HEK293T (cell line): ENCODE measurements around the gene GRIFIN.

Source experiments
- CTCF ChIA-PET: fragments of 350-600 bp; formaldehyde crosslinking; extraction: SDS; loops from one replicate; lab custom pipeline; 2021; ENCODE audit warnings: antibody characterized with exemption, inconsistent platforms; lab: Yijun Ruan, JAX
- POLR2A ChIA-PET: fragments of 350-600 bp; formaldehyde crosslinking; extraction: SDS; loops from one replicate; lab custom pipeline; 2020; ENCODE audit warnings: antibody characterized with exemption, inconsistent platforms; lab: Yijun Ruan, JAX
- DNase-seq: peaks from one replicate; pipeline ENCODE4 v3.0.0; 2012; ENCODE audit warnings: mixed read lengths; ENCODE audit errors: extremely low spot score
- ARNT ChIP-seq: fragments of 450-650 bp; IDR thresholded peaks from 2 replicates; pipeline ENCODE4 v1.6.1; 2017; ENCODE audit warnings: mild to moderate bottlenecking
- BHLHE40 ChIP-seq: fragments of 450-650 bp; IDR thresholded peaks from 2 replicates; pipeline ENCODE4 v1.6.1; 2016; ENCODE audit warnings: mild to moderate bottlenecking, moderate library complexity, borderline replicate concordance
- CTBP1 ChIP-seq: fragments of 450-650 bp; IDR thresholded peaks from 2 replicates; pipeline ENCODE4 v1.6.1; 2016; ENCODE audit warnings: borderline replicate concordance
- ELF4 ChIP-seq: fragments of 450-650 bp; IDR thresholded peaks from 2 replicates; pipeline ENCODE4 v1.6.1; 2017; ENCODE audit warnings: antibody characterized with exemption
- FOXA1 ChIP-seq: fragments of 450-650 bp; IDR thresholded peaks from 2 replicates; pipeline ENCODE4 v1.6.1; 2016; ENCODE audit warnings: mild to moderate bottlenecking
- FOXK2 ChIP-seq: fragments of 450-650 bp; IDR thresholded peaks from 2 replicates; pipeline ENCODE4 v1.6.1; 2016; ENCODE audit warnings: mild to moderate bottlenecking
- FOXM1 ChIP-seq: fragments of 450-650 bp; IDR thresholded peaks from 2 replicates; pipeline ENCODE4 v1.6.1; 2017; ENCODE audit warnings: mild to moderate bottlenecking, borderline replicate concordance
- HDGF ChIP-seq: fragments of 450-650 bp; IDR thresholded peaks from 2 replicates; pipeline ENCODE4 v1.6.1; 2017; ENCODE audit warnings: antibody characterized with exemption, borderline replicate concordance
- L3MBTL2 ChIP-seq: fragments of 450-650 bp; conservative IDR thresholded peaks from 2 replicates; pipeline ENCODE4 v1.6.1; 2016; ENCODE audit warnings: mild to moderate bottlenecking
- LEF1 ChIP-seq: fragments of 450-650 bp; IDR thresholded peaks from 2 replicates; pipeline ENCODE4 v1.6.1; 2017; ENCODE audit warnings: mild to moderate bottlenecking, borderline replicate concordance
- NFRKB ChIP-seq: fragments of 450-650 bp; IDR thresholded peaks from 2 replicates; pipeline ENCODE4 v1.6.1; 2016; ENCODE audit warnings: mild to moderate bottlenecking, moderate library complexity
- PKNOX1 ChIP-seq: fragments of 450-650 bp; IDR thresholded peaks from 2 replicates; pipeline ENCODE4 v1.6.1; 2016
- SP1 ChIP-seq: fragments of 450-650 bp; IDR thresholded peaks from 2 replicates; pipeline ENCODE4 v1.6.1; 2017
- SUZ12 ChIP-seq: fragments of 450-650 bp; IDR thresholded peaks from 2 replicates; pipeline ENCODE4 v1.6.1; 2016; ENCODE audit warnings: mild to moderate bottlenecking
- TARDBP ChIP-seq: fragments of 450-650 bp; IDR thresholded peaks from 2 replicates; pipeline ENCODE4 v1.6.1; 2016
- ZNF384 ChIP-seq: fragments of 450-650 bp; IDR thresholded peaks from 2 replicates; pipeline ENCODE4 v1.6.1; 2016

GRIFIN gene

GRCh38 chr7:2493205-2494164 is 17.3 kb upstream of the GRIFIN start:
- no peak for DNase-seq
- POLR2A ChIA-PET: no interaction called here
- CTCF ChIA-PET: interaction anchor here (0.6 to 0.7 kb wide), 3 partner anchors 17 to 960 kb away, joined by 3 to 4 read pairs (median 3); no protein-coding TSS in a partner anchor
- TF ChIP-seq LEF1 (no peak), L3MBTL2 (no peak), FOXK2 (no peak), ELF4 (no peak), ARNT (no peak), CTBP1 (no peak), SP1 (no peak), PKNOX1 (no peak), TARDBP (no peak), SUZ12 (no peak), FOXM1 (no peak), ZNF384 (no peak), HDGF (no peak), NFRKB (no peak), FOXA1 (no peak)

- ChIA-PET CTCF (no interaction called here), POLR2A (no interaction called here)
- DNase-seq: no peak
- TF ChIP-seq NFRKB (no peak), SP1 (no peak), ARNT (no peak), FOXM1 (no peak), ELF4 (no peak), FOXK2 (no peak)
These were observed 15.8 kb upstream of the GRIFIN start for GRCh38 chr7:2492038-2492437.

- TF ChIP-seq HDGF (no peak), NFRKB (no peak), CTBP1 (no peak), ELF4 (no peak), SP1 (no peak), PKNOX1 (no peak), ZNF384 (no peak), L3MBTL2 (no peak), SUZ12 (no peak), TARDBP (no peak), FOXM1 (no peak), LEF1 (no peak), FOXK2 (no peak), ARNT (no peak), FOXA1 (no peak), BHLHE40 (no peak)
- no peak for DNase-seq
- ChIA-PET CTCF (no interaction called here), POLR2A (no interaction called here)
These were observed 14.0 kb upstream of the GRIFIN start for GRCh38 chr7:2490181-2490651.

GRCh38 chr7:2488681-2489080 is 12.5 kb upstream of the GRIFIN start:
- no peak for DNase-seq
- CTCF ChIA-PET: interaction anchor here (1.2 kb wide), 1 partner anchor 20 kb away, joined by 3 read pairs; no protein-coding TSS in a partner anchor
- TF ChIP-seq BHLHE40 (no peak), ARNT (no peak), HDGF (no peak), CTBP1 (no peak), ELF4 (no peak), NFRKB (no peak), FOXA1 (no peak), FOXK2 (no peak), SP1 (no peak), PKNOX1 (no peak), TARDBP (no peak), L3MBTL2 (no peak)
- POLR2A ChIA-PET: no interaction called here

GRCh38 chr7:2488272-2488645 is 12.1 kb upstream of the GRIFIN start:
- DNase-seq: no peak
- ChIA-PET POLR2A (no interaction called here), CTCF (no interaction called here)
- TF ChIP-seq ARNT: no peak
- TF ChIP-seq ZNF384: no peak
- no peak for TF ChIP-seq CTBP1
- TF ChIP-seq NFRKB: no peak
- TF ChIP-seq SUZ12: no peak
- no peak for TF ChIP-seq TARDBP

- ChIA-PET POLR2A (no interaction called here), CTCF (no interaction called here)
- TF ChIP-seq ZNF384: no peak
- DNase-seq: no peak
These were observed 11.5 kb upstream of the GRIFIN start for GRCh38 chr7:2487586-2488271.
